ENCODE results near the gene MGRN1. TPM values are rescaled to one million over a fixed set of nuclear protein-coding genes. Genes with fewer than 3 reads are reported as not detected.

Gene MGRN1
- total and polyA plus RNA-seq, 3 experiments from 2014 or later = 6.4 to 69.7 (median 67.3) TPM

DNA sequence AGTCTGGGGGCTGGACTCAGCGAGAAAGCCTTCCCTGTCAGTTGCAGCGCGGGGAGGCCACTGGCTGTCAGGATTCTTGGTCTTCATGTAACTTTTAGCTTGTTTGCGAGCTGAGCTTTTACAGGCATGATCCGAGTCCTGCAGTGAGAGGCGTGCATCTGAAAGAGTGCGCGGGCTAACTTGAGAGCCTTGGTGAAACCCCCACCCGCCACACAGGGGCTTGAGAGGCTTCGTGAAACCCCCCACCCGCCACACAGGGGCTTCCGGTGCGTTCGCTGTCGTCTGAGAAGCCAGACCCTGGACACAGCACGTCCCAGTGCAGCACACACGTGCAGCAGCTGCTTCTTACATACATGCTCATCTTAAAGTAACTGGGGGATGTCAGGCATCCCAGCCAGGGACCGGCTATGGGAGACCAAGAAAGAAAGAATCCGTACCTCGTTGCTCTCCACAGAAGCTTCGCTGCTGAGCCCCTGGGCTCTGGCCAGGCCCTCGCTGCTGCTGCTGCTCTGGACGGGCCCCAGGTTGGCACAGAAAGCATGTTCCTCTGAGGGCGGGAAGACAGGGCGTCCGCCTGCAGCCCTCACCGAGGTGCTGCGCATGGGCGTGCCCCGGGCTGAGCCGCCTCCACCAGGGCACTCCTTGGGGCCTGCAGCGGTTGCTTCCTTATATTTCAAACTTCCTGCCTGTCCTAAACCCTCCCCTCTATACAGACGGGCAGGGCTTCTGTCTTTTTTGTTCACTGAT lies 76.5 kb downstream of the MGRN1 start:
- no peak overlapping the region for H3K4me3 Mint-ChIP-seq
- H3K9me3 ChIP-seq (ENCODE audit: low read length) = no peaks in the 10 kb centered on the region
- ChIA-PET POLR2A (interaction anchor here (0.6 kb wide), 2 partner anchors 33 to 38 kb away, joined by 3 to 5 read pairs; partner anchors contain the start of genes ANKS3 and DNAAF8), CTCF (no interaction called here)
- H3K27ac Mint-ChIP-seq = no peak overlapping the region
- no peak overlapping the region for H3K4me3 ChIP-seq (ENCODE audit: low read length)
- H3K27me3 Mint-ChIP-seq = no peaks in the 10 kb centered on the region
- H3K27ac ChIP-seq (ENCODE audit: low read depth, low read length) = no peak overlapping the region
- no peaks in the 10 kb centered on the region for H3K27me3 ChIP-seq (ENCODE audit: insufficient read depth, low read length, poor library complexity, severe bottlenecking)
- peaks cover 18% of the 10 kb centered on the region for H3K36me3 ChIP-seq (ENCODE audit: insufficient read depth, low read length)
- DNase-seq = no peak
- peaks cover 4% of the 10 kb centered on the region for H3K4me1 ChIP-seq (ENCODE audit: insufficient read depth, low read length)
- H3K36me3 Mint-ChIP-seq = peaks cover 0 to 70% (median 9%) of the 10 kb centered on the region in 3 donors
- peaks cover 0 to 14% (median 7%) of the 10 kb centered on the region in 3 donors for H3K4me1 Mint-ChIP-seq
- no peaks in the 10 kb centered on the region for H3K9me3 Mint-ChIP-seq

- H3K4me1 Mint-ChIP-seq = peaks cover 0 to 14% (median 7%) of the 10 kb centered on the region in 3 donors
- POLR2A ChIA-PET = interaction anchor here (0.6 kb wide), 1 partner anchor 38 kb away, joined by 5 read pairs; no protein-coding TSS in a partner anchor
- H3K4me3 Mint-ChIP-seq = no peak overlapping the region
- H3K27me3 Mint-ChIP-seq = no peaks in the 10 kb centered on the region
- peak in 1 of 5 donors; percentile 27 for DNase-seq
- H3K9me3 Mint-ChIP-seq = no peaks in the 10 kb centered on the region
- peaks cover 4% of the 10 kb centered on the region for H3K4me1 ChIP-seq (ENCODE audit: insufficient read depth, low read length)
- H3K27ac Mint-ChIP-seq = peak overlapping the region in 2 of 8 donors; percentile 18 to 32
- peaks cover 16% of the 10 kb centered on the region for H3K36me3 ChIP-seq (ENCODE audit: insufficient read depth, low read length)
- peaks cover 0 to 68% (median 13%) of the 10 kb centered on the region in 3 donors for H3K36me3 Mint-ChIP-seq
- no peaks in the 10 kb centered on the region for H3K9me3 ChIP-seq (ENCODE audit: low read length)
- no peaks in the 10 kb centered on the region for H3K27me3 ChIP-seq (ENCODE audit: insufficient read depth, low read length, poor library complexity, severe bottlenecking)
- H3K27ac ChIP-seq (ENCODE audit: low read depth, low read length) = no peak overlapping the region
- H3K4me3 ChIP-seq (ENCODE audit: low read length) = no peak overlapping the region
- CTCF ChIA-PET = no interaction called here
Observed at GRCh38 chr16:4701791-4702465, 77.3 kb downstream of the MGRN1 start.

DNA sequence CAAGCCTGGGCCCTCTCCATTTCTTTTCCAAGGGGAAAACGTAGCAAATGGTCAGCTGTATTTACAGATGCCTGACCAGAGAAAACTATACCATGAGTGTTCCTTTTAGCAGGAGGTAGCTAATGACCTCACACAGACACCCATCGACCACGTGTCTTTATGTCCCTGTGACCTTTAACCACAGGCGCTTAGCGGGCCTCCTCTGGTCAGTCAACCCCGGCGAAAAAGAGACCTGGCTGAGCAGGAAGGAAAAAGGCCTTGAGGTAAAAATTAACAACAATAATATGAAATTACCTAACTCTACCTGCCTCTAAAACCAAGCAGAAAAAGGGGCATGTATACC lies 77.8 kb downstream of the MGRN1 start:
- Mint-ChIP-seq H3K9me3 (no peaks in the 10 kb centered on the region), H3K4me1 (peaks cover 0 to 14% (median 7%) of the 10 kb centered on the region in 3 donors), H3K4me3 (no peak overlapping the region), H3K27ac (peak overlapping the region in 1 of 8 donors; percentile 18), H3K27me3 (no peaks in the 10 kb centered on the region), H3K36me3 (peaks cover 0 to 67% (median 15%) of the 10 kb centered on the region in 3 donors)
- Histone ChIP-seq H3K27ac (ENCODE audit: low read depth, low read length) (no peak overlapping the region), H3K9me3 (ENCODE audit: low read length) (no peaks in the 10 kb centered on the region), H3K36me3 (ENCODE audit: insufficient read depth, low read length) (peaks cover 16% of the 10 kb centered on the region), H3K4me1 (ENCODE audit: insufficient read depth, low read length) (peaks cover 4% of the 10 kb centered on the region), H3K27me3 (ENCODE audit: insufficient read depth, low read length, poor library complexity, severe bottlenecking) (no peaks in the 10 kb centered on the region), H3K4me3 (ENCODE audit: low read length) (no peak overlapping the region)
- no peak for DNase-seq
- ChIA-PET POLR2A (no interaction called here), CTCF (no interaction called here)

DNA sequence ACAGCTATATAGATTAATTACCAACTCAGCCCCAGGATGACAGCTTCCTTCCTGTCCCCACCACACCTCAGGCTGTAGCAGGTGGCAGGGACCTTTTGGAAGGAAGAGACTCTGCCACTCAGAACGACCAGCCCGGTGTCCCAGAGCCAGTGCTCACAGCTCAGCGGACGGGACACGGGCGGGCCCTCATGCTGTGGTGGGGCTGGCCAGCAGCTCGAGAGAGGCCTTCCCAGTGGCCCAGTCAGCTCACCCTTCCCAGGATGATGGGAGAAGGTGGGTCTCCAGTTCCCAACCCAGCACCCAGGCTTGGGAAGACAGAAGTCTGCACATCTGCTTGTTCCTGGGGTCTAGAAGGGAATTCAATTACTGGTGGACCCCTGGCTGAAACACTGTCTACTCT lies 79.3 kb downstream of the MGRN1 start:
- Histone ChIP-seq H3K4me1 (ENCODE audit: insufficient read depth, low read length) (peaks cover 4% of the 10 kb centered on the region), H3K27ac (ENCODE audit: low read depth, low read length) (no peak overlapping the region), H3K36me3 (ENCODE audit: insufficient read depth, low read length) (peaks cover 15% of the 10 kb centered on the region), H3K9me3 (ENCODE audit: low read length) (no peaks in the 10 kb centered on the region), H3K4me3 (ENCODE audit: low read length) (no peak overlapping the region), H3K27me3 (ENCODE audit: insufficient read depth, low read length, poor library complexity, severe bottlenecking) (no peaks in the 10 kb centered on the region)
- Mint-ChIP-seq H3K27me3 (no peaks in the 10 kb centered on the region), H3K4me3 (no peak overlapping the region), H3K27ac (peak overlapping the region in 1 of 8 donors; percentile 47), H3K9me3 (no peaks in the 10 kb centered on the region), H3K4me1 (peaks cover 0 to 14% (median 7%) of the 10 kb centered on the region in 3 donors), H3K36me3 (peaks cover 0 to 67% (median 15%) of the 10 kb centered on the region in 3 donors)
- CTCF ChIA-PET = interaction anchor here (0.7 to 1.4 kb wide), 2 partner anchors 9 to 85 kb away, joined by 3 read pairs; no protein-coding TSS in a partner anchor
- POLR2A ChIA-PET = no interaction called here
- peak in 1 of 5 donors; percentile 35 for DNase-seq

DNA sequence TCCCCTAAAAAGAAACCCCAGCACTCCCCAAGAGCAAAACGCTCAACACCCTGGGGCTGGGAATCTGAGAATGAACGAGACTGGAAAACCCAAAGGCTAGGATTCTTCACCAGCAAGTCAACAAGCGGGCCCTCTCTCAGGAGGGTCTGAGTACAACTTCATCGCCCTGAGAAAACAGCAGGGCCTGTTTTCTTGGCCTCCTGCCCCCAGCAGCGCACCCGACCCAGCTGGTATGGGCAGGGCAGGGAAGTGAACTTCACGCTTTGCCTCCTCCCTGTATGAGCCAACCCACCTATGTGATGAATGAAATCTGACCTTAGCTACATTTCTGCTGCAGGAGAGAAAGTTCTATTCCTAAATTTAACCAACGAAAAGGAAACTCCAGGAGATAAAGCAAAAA lies 79.9 kb downstream of the MGRN1 start:
- H3K36me3 ChIP-seq (ENCODE audit: insufficient read depth, low read length) = peaks cover 9% of the 10 kb centered on the region
- no peak overlapping the region for H3K27ac Mint-ChIP-seq
- DNase-seq = no peak
- no peaks in the 10 kb centered on the region for H3K9me3 ChIP-seq (ENCODE audit: low read length)
- no peak overlapping the region for H3K4me3 ChIP-seq (ENCODE audit: low read length)
- CTCF ChIA-PET = interaction anchor here (1.4 kb wide), 1 partner anchor 10 kb away, joined by 3 read pairs; no protein-coding TSS in a partner anchor
- peaks cover 0 to 14% (median 6%) of the 10 kb centered on the region in 3 donors for H3K4me1 Mint-ChIP-seq
- H3K36me3 Mint-ChIP-seq = peaks cover 0 to 63% (median 14%) of the 10 kb centered on the region in 3 donors
- no peaks in the 10 kb centered on the region for H3K27me3 Mint-ChIP-seq
- POLR2A ChIA-PET = no interaction called here
- no peaks in the 10 kb centered on the region for H3K27me3 ChIP-seq (ENCODE audit: insufficient read depth, low read length, poor library complexity, severe bottlenecking)
- H3K4me3 Mint-ChIP-seq = no peak overlapping the region
- peaks cover 4% of the 10 kb centered on the region for H3K4me1 ChIP-seq (ENCODE audit: insufficient read depth, low read length)
- no peaks in the 10 kb centered on the region for H3K9me3 Mint-ChIP-seq
- H3K27ac ChIP-seq (ENCODE audit: low read depth, low read length) = no peak overlapping the region

DNA sequence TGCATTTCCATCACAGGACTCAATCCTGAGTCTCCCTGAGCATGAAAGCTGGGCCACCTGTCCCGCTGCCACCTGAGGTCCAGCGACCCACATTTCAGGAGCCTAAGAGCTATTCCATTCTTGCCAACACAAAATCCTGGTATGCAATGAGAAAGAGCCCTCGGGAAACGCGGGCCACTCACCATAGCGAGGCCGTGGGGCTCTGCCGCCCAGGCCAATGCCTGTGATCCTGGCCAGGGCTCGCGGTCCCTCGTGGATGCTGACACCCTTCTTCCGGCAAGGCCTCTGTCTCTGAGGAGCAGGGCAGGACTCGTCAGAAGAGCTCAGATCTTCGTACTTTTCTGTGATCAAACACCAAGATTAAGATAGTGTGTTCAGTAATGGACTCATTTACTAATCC lies 80.3 kb downstream of the MGRN1 start:
- peaks cover 4% of the 10 kb centered on the region for H3K4me1 ChIP-seq (ENCODE audit: insufficient read depth, low read length)
- no peak overlapping the region for H3K4me3 ChIP-seq (ENCODE audit: low read length)
- no peaks in the 10 kb centered on the region for H3K27me3 Mint-ChIP-seq
- peaks cover 6% of the 10 kb centered on the region for H3K36me3 ChIP-seq (ENCODE audit: insufficient read depth, low read length)
- H3K27me3 ChIP-seq (ENCODE audit: insufficient read depth, low read length, poor library complexity, severe bottlenecking) = no peaks in the 10 kb centered on the region
- H3K27ac ChIP-seq (ENCODE audit: low read depth, low read length) = no peak overlapping the region
- H3K36me3 Mint-ChIP-seq = peaks cover 0 to 63% (median 12%) of the 10 kb centered on the region in 3 donors
- no peaks in the 10 kb centered on the region for H3K9me3 Mint-ChIP-seq
- peaks cover 0 to 10% (median 2%) of the 10 kb centered on the region in 3 donors for H3K4me1 Mint-ChIP-seq
- DNase-seq = peak in 1 of 5 donors; percentile 15
- H3K9me3 ChIP-seq (ENCODE audit: low read length) = no peaks in the 10 kb centered on the region
- ChIA-PET POLR2A (no interaction called here), CTCF (no interaction called here)
- no peak overlapping the region for H3K4me3 Mint-ChIP-seq
- H3K27ac Mint-ChIP-seq = peak overlapping the region in 1 of 8 donors; percentile 67

GRCh38 chr16:4706871-4707270 lies 82.2 kb downstream of the MGRN1 start:
- no peak for DNase-seq
- no peak overlapping the region for H3K4me3 ChIP-seq (ENCODE audit: low read length)
- Mint-ChIP-seq H3K36me3 (peaks cover 0 to 59% (median 15%) of the 10 kb centered on the region in 3 donors), H3K27ac (peak overlapping the region in 2 of 8 donors; percentile 7 to 72), H3K4me1 (no peaks in the 10 kb centered on the region), H3K27me3 (no peaks in the 10 kb centered on the region), H3K9me3 (no peaks in the 10 kb centered on the region), H3K4me3 (no peak overlapping the region)
- H3K9me3 ChIP-seq (ENCODE audit: low read length) = no peaks in the 10 kb centered on the region
- POLR2A ChIA-PET = interaction anchor here (0.7 kb wide), 1 partner anchor 46 kb away, joined by 17 read pairs; no protein-coding TSS in a partner anchor
- no peaks in the 10 kb centered on the region for H3K27me3 ChIP-seq (ENCODE audit: insufficient read depth, low read length, poor library complexity, severe bottlenecking)
- peaks cover 12% of the 10 kb centered on the region for H3K36me3 ChIP-seq (ENCODE audit: insufficient read depth, low read length)
- CTCF ChIA-PET = interaction anchor here (1.2 kb wide), 1 partner anchor 11 kb away, joined by 4 read pairs; no protein-coding TSS in a partner anchor
- no peak overlapping the region for H3K27ac ChIP-seq (ENCODE audit: low read depth, low read length)
- H3K4me1 ChIP-seq (ENCODE audit: insufficient read depth, low read length) = no peaks in the 10 kb centered on the region

DNA sequence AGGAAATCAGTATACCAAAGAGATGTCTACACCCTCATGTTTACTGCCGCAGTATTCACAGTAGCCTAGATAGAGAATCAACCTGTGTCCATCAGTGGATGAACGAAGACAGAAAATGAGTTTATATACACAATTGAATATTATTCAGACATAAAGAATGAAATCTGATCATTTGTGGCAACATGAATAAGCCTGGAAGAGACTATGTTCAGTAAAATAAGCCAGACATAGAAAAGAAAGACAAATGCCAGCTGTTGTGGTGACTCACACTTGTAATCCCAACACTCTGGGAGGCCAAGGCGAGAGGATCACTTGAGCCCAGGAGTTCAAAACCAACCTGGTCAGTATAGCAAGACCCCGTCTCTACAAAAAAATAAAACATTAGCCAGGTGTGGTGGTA lies 84.9 kb downstream of the MGRN1 start:
- Mint-ChIP-seq H3K36me3 (peaks cover 0 to 63% (median 19%) of the 10 kb centered on the region in 3 donors), H3K4me1 (no peaks in the 10 kb centered on the region), H3K27me3 (no peaks in the 10 kb centered on the region), H3K9me3 (no peaks in the 10 kb centered on the region), H3K4me3 (no peak overlapping the region), H3K27ac (no peak overlapping the region)
- no peak for DNase-seq
- Histone ChIP-seq H3K4me3 (ENCODE audit: low read length) (no peak overlapping the region), H3K9me3 (ENCODE audit: low read length) (no peaks in the 10 kb centered on the region), H3K27ac (ENCODE audit: low read depth, low read length) (no peak overlapping the region), H3K36me3 (ENCODE audit: insufficient read depth, low read length) (peaks cover 9% of the 10 kb centered on the region), H3K27me3 (ENCODE audit: insufficient read depth, low read length, poor library complexity, severe bottlenecking) (no peaks in the 10 kb centered on the region), H3K4me1 (ENCODE audit: insufficient read depth, low read length) (no peaks in the 10 kb centered on the region)
- ChIA-PET CTCF (interaction anchor here (1.2 to 1.4 kb wide), 2 partner anchors 11 to 25 kb away, joined by 3 to 4 read pairs; partner anchors contain the start of genes ANKS3 and DNAAF8), POLR2A (interaction anchor here (0.7 kb wide), 1 partner anchor 142 kb away, joined by 6 read pairs; no protein-coding TSS in a partner anchor)
